CD14-positive monocyte (primary cell): ENCODE measurements around the gene TDRD7. TPM values are rescaled to one million over a fixed set of nuclear protein-coding genes. Genes with fewer than 3 reads are reported as not detected.

Experiments
- DNase-seq, 3 donors: peaks; one replicate each; pipeline ENCODE4 v3.0.0-alpha.2; 2011 to 2022
- H2AFZ ChIP-seq: 2 replicates; pipeline ENCODE4 v1.6.0; 2012; ENCODE audit warnings: mild to moderate bottlenecking, low read depth, low read length, inconsistent platforms; ENCODE audit not compliant: insufficient read depth, poor library complexity, severe bottlenecking
- H3K27ac ChIP-seq, 2 donors: 1 replicate in 1 of 2; 2 replicates in 1 of 2; pipeline ENCODE4 v1.5.1; 2012 to 2013; ENCODE audit warnings: low read length in 2 of 2, control low read depth in 1 of 2, inconsistent platforms in 1 of 2, low read depth in 1 of 2, mild to moderate bottlenecking in 1 of 2
- H3K27me3 ChIP-seq, 2 donors: one replicate each; pipeline versions ENCODE4 v1.6.0 to v1.6.1; 2011 to 2013; ENCODE audit warnings: low read length in 2 of 2; ENCODE audit not compliant: control insufficient read depth in 2 of 2, insufficient read depth in 2 of 2
- H3K36me3 ChIP-seq, 2 donors: replicated peaks in 1 of 2; 1 replicate in 1 of 2; 2 replicates in 1 of 2; pipeline versions ENCODE4 v1.5.1 to v1.6.1; 2012 to 2013; ENCODE audit warnings: low read length in 2 of 2, control low read depth in 1 of 2, inconsistent platforms in 1 of 2, mild to moderate bottlenecking in 1 of 2; ENCODE audit not compliant: insufficient read depth in 2 of 2, control insufficient read depth in 1 of 2
- H3K4me1 ChIP-seq, 2 donors: 1 replicate in 1 of 2; 2 replicates in 1 of 2; pipeline versions ENCODE4 v1.5.1 to v1.6.1; 2012 to 2013; ENCODE audit warnings: low read length in 2 of 2, control low read depth in 1 of 2, inconsistent platforms in 1 of 2, mild to moderate bottlenecking in 1 of 2, moderate library complexity in 1 of 2; ENCODE audit not compliant: insufficient read depth in 2 of 2, control insufficient read depth in 1 of 2
- H3K4me2 ChIP-seq: replicated peaks from 2 replicates; pipeline ENCODE3; 2012; ENCODE audit warnings: low read length, moderate library complexity, mild to moderate bottlenecking; ENCODE audit not compliant: poor library complexity, severe bottlenecking; ENCODE audit errors: extremely low read depth
- H3K4me3 ChIP-seq, 3 experiments: fragments of 200-600 bp in 1 of 3; sonication (generic) in 1 of 3; replicated peaks in 1 of 3; 1 replicate in 2 of 3; 2 replicates in 1 of 3; pipeline ENCODE4 v1.5.1; 2011 to 2013; ENCODE audit warnings: low read length in 3 of 3, mild to moderate bottlenecking in 3 of 3, control low read depth in 2 of 3, low read depth in 2 of 3, inconsistent platforms in 1 of 3, moderate library complexity in 1 of 3
- H3K79me2 ChIP-seq: 2 replicates; pipeline ENCODE4 v1.6.0; 2012; ENCODE audit warnings: mild to moderate bottlenecking, control low read depth, inconsistent platforms, low read length, moderate library complexity; ENCODE audit not compliant: insufficient read depth
- H3K9ac ChIP-seq: 2 replicates; pipeline ENCODE4 v1.6.0; 2017; ENCODE audit warnings: low read length, mild to moderate bottlenecking; ENCODE audit not compliant: insufficient read depth, poor library complexity, severe bottlenecking
- H3K9me3 ChIP-seq, 2 donors: replicated peaks in 1 of 2; 1 replicate in 1 of 2; 2 replicates in 1 of 2; pipeline versions ENCODE4 v1.5.1 to v1.6.1; 2012 to 2013; ENCODE audit warnings: low read length in 2 of 2, control low read depth in 1 of 2; ENCODE audit not compliant: control insufficient read depth in 1 of 2, insufficient read depth in 1 of 2
- H4K20me1 ChIP-seq: 2 replicates; pipeline ENCODE4 v1.6.0; 2012; ENCODE audit warnings: mild to moderate bottlenecking, low read length, control low read depth, moderate library complexity; ENCODE audit not compliant: insufficient read depth
- H3K27ac Mint-ChIP-seq, 7 donors: one replicate each; pipeline ENCODE4 v1.8.0; 2020; ENCODE audit warnings: mild to moderate bottlenecking in 7 of 7, mixed read lengths in 7 of 7, moderate library complexity in 6 of 7, inconsistent platforms in 2 of 7
- H3K27me3 Mint-ChIP-seq, 3 donors: one replicate each; pipeline ENCODE4 v1.8.0; 2021 to 2022; ENCODE audit warnings: low read depth in 3 of 3, mild to moderate bottlenecking in 3 of 3, mixed read lengths in 3 of 3, moderate library complexity in 3 of 3, inconsistent platforms in 1 of 3
- H3K36me3 Mint-ChIP-seq, 2 donors: one replicate each; pipeline ENCODE4 v1.8.0; 2020; ENCODE audit warnings: mixed read lengths in 2 of 2, inconsistent platforms in 1 of 2, mild to moderate bottlenecking in 1 of 2
- H3K4me1 Mint-ChIP-seq: one replicate; pipeline ENCODE4 v1.8.0; 2020; ENCODE audit warnings: mild to moderate bottlenecking, mixed read lengths
- H3K4me3 Mint-ChIP-seq, 2 donors: one replicate each; pipeline ENCODE4 v1.8.0; 2020; ENCODE audit warnings: mild to moderate bottlenecking in 2 of 2, mixed read lengths in 2 of 2, moderate library complexity in 1 of 2
- H3K9me3 Mint-ChIP-seq, 7 donors: one replicate each; pipeline ENCODE4 v1.8.0; 2020 to 2022; ENCODE audit warnings: mixed read lengths in 7 of 7, mild to moderate bottlenecking in 6 of 7, moderate library complexity in 6 of 7, inconsistent platforms in 2 of 7
- WGBS: methylation state at CpG from one replicate; pipeline ENCODE4 v1.1.5; 2013; ENCODE audit warnings: missing lambda C conversion rate; ENCODE audit not compliant: insufficient coverage; 5-methylcytosine and 5-hydroxymethylcytosine counted together
- intact Hi-C, 2 donors: fragments of 100-400 bp; cut with micrococcal nuclease; formaldehyde crosslinking; loops; one replicate each; pipeline versions ENCODE4 v1.15.0 to v1.15.1; 2023
- polyA minus RNA-seq: library from RNA; depleted of rRNA, polyadenylated mRNA; stranded (reverse); fragments of >200 nt; gene quantifications from 2 replicates; pipeline ENCODE4 v1.2.3, GENCODE V29; 2012
- polyA plus RNA-seq, 3 donors: library from polyadenylated mRNA; depleted of rRNA in 1 of 3; unstranded in 2 of 3; stranded (reverse) in 1 of 3; fragments of 300-500 nt in 2 of 3; fragments of >200 nt in 1 of 3; fragmentation: Illumina TruSeq in 2 of 3; gene quantifications; 1 replicate in 2 of 3; 2 replicates in 1 of 3; pipeline ENCODE4 v1.2.3, GENCODE V29; 2012 to 2021
- total RNA-seq, 12 experiments: library from RNA in 1 of 12; stranded (reverse) in 1 of 12; fragments of 120-200 nt in 1 of 12; gene quantifications; one replicate each; pipeline ENCODE4 v1.2.4 and lab custom pipeline; 2013 to 2026; ENCODE audit warnings: mixed read lengths in 6 of 12, inconsistent platforms in 1 of 12
- TF ChIP-seq, protein P1 (sequence below): fragments of 200-600 bp; IDR thresholded peaks from one replicate; pipeline ENCODE4 v1.8.0; 2022; ENCODE audit warnings: antibody characterized with exemption, mild to moderate bottlenecking

The TDRD7 gene, protein sequence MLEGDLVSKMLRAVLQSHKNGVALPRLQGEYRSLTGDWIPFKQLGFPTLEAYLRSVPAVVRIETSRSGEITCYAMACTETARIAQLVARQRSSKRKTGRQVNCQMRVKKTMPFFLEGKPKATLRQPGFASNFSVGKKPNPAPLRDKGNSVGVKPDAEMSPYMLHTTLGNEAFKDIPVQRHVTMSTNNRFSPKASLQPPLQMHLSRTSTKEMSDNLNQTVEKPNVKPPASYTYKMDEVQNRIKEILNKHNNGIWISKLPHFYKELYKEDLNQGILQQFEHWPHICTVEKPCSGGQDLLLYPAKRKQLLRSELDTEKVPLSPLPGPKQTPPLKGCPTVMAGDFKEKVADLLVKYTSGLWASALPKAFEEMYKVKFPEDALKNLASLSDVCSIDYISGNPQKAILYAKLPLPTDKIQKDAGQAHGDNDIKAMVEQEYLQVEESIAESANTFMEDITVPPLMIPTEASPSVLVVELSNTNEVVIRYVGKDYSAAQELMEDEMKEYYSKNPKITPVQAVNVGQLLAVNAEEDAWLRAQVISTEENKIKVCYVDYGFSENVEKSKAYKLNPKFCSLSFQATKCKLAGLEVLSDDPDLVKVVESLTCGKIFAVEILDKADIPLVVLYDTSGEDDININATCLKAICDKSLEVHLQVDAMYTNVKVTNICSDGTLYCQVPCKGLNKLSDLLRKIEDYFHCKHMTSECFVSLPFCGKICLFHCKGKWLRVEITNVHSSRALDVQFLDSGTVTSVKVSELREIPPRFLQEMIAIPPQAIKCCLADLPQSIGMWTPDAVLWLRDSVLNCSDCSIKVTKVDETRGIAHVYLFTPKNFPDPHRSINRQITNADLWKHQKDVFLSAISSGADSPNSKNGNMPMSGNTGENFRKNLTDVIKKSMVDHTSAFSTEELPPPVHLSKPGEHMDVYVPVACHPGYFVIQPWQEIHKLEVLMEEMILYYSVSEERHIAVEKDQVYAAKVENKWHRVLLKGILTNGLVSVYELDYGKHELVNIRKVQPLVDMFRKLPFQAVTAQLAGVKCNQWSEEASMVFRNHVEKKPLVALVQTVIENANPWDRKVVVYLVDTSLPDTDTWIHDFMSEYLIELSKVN
- total RNA-seq (2013), result 24.5 TPM
- polyA plus RNA-seq (10 to 100 TPM in 2 of 3 donors, 1 to 10 TPM in 1; 8.1 to 12.0 (median 11.1) TPM), polyA minus RNA-seq (8.6 and 12.6 TPM in 2 replicates), total RNA-seq (lab: John Stamatoyannopoulos, UW) (18.8 to 285 (median 27.8) reads per million in 11 experiments)

DNA sequence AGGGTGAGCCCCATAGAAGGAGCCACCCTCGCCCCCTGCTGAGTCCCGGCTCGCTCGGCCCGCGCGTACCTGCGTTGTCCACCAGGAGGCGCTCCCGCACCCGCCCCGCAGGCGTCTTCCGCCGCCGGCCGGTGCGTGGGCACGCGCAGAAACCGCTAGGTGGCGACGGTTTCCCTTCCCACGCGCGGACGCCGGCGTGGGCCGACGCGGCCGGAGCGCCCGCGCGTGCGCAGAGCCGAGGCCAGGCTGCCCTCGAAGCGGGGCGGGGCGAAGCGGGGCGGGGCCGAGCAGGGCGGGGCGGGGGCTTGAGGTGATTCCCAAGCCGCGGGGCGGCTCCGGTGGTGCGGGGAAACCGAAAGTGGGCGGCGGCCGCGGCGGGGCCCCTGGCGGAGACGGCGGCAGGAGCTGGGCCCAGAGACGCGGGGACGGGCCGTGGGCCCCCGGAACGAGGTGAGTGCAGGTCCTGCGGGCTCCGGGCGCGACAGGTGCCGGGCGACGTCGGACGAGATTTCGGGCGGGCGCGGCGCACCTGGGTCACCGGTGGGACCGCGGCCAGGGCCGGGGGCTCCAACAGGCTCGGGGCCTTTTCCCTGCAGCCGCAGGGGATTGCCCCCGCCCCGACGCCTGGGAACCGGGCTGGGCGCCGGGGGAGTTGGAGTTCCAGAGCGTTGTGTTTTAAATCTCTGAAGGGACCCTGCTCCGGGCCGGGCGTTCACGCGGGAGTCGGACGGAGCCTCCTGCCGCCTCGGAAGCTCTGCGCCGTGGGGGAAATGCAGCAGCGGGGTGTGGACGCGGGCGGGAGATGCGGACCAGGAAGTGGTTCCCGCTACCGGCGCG lies at the start of gene TDRD7:
Gene TDRD7 (plus strand): TSS at position 308 of the 837 bp plus-strand sequence. CDS start 16,370 bp downstream, outside the sequence.
- peak within 1 kb of the TSS; percentile 83 to 85 for H3K27ac ChIP-seq
- H3K4me1 ChIP-seq, result peaks cover 27 to 35% of the 10 kb centered on the region in 2 donors
- DNase-seq, result peak; percentile 89 to 92 (median 89)
- peak within 1 kb of the TSS; percentile 84 for H2AFZ ChIP-seq
- H4K20me1 ChIP-seq, result peaks cover 38% of the 10 kb centered on the region
- peaks cover 0 to 2% (median 0%) of the 10 kb centered on the region in 3 donors for H3K27me3 Mint-ChIP-seq
- H3K4me3 Mint-ChIP-seq, result peak within 1 kb of the TSS; percentile 88 to 90
- peak within 1 kb of the TSS; percentile 91 for H3K9ac ChIP-seq
- TF ChIP-seq, protein P1, sequence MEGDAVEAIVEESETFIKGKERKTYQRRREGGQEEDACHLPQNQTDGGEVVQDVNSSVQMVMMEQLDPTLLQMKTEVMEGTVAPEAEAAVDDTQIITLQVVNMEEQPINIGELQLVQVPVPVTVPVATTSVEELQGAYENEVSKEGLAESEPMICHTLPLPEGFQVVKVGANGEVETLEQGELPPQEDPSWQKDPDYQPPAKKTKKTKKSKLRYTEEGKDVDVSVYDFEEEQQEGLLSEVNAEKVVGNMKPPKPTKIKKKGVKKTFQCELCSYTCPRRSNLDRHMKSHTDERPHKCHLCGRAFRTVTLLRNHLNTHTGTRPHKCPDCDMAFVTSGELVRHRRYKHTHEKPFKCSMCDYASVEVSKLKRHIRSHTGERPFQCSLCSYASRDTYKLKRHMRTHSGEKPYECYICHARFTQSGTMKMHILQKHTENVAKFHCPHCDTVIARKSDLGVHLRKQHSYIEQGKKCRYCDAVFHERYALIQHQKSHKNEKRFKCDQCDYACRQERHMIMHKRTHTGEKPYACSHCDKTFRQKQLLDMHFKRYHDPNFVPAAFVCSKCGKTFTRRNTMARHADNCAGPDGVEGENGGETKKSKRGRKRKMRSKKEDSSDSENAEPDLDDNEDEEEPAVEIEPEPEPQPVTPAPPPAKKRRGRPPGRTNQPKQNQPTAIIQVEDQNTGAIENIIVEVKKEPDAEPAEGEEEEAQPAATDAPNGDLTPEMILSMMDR, result peak; percentile 100
- peaks cover 50% of the 10 kb centered on the region for H3K79me2 ChIP-seq
- under 1% methylated on average over 115 of the region's 115 CpGs for WGBS
- H3K9me3 ChIP-seq, result no peaks in the 10 kb centered on the region
- H3K36me3 ChIP-seq, result no peaks in the 10 kb centered on the region
- peak within 1 kb of the TSS; percentile 83 to 94 (median 87) for H3K4me3 ChIP-seq
- peak within 1 kb of the TSS; percentile 82 for H3K4me2 ChIP-seq
- H3K4me1 Mint-ChIP-seq, result peaks cover 50% of the 10 kb centered on the region
- H3K27ac Mint-ChIP-seq, result peak within 1 kb of the TSS; percentile 76 to 94 (median 85)
- H3K9me3 Mint-ChIP-seq, result no peaks in the 10 kb centered on the region
- H3K36me3 Mint-ChIP-seq, result peaks cover 1 to 3% of the 10 kb centered on the region in 2 donors
- no peaks in the 10 kb centered on the region for H3K27me3 ChIP-seq
- intact Hi-C loops, result loop anchor here in 1 of 2 donors (1.0 to 5.0 kb wide), 2 partner anchors 203 to 560 kb away; partner anchors contain the start of gene ZNF782
